GM21717 (cell line): ENCODE results near the gene ZBED5.
"Not testable (repeated sequence)": the region's sequence is repeated elsewhere in the genome, so short reads cannot be mapped to it uniquely, and the experiment has no call there.

Source experiments
- ATAC-seq: cut with Tn5 transposase; IDR thresholded peaks from one replicate; pipeline ENCODE4 v1.9.1; 2021; ENCODE audit warnings: mild to moderate bottlenecking, moderate library complexity; ENCODE audit not compliant: unreplicated experiment

Gene ZBED5

GRCh38 chr11:10857709-10858438 lies at the start of gene ZBED5:
Gene ZBED5 (minus strand): TSS chr11:10858053. CDS start chr11:10854945, 3,108 bp downstream.
- ATAC-seq: peak; percentile 90

DNA sequence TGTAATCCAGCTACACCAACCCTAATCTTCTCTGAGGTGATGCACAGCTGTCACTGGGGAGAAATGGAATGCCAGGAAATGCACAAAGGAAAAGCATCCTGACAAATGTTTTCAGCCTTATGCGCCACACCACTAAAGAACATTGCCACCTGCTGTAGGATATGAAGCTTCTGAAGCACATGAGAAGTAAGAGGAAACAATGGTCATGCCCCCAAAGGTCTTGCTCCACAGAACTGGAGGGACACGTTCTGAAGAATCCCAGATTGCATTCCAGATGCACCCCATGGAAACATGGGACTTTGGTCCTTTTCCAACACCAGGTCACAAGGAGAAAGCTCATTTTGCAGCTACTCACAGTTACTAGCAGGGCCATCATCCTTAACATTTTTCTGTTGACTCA lies 48.7 kb upstream of the ZBED5 start:
- ATAC-seq: no peak

GRCh38 chr11:10902301-10903063 lies 44.6 kb upstream of the ZBED5 start:
- no peak for ATAC-seq

- ATAC-seq: no peak
Measured at GRCh38 chr11:10900681-10901415, 43.0 kb upstream of the ZBED5 start.

- ATAC-seq: no peak
Measured at GRCh38 chr11:10899121-10899830, 41.4 kb upstream of the ZBED5 start.

DNA sequence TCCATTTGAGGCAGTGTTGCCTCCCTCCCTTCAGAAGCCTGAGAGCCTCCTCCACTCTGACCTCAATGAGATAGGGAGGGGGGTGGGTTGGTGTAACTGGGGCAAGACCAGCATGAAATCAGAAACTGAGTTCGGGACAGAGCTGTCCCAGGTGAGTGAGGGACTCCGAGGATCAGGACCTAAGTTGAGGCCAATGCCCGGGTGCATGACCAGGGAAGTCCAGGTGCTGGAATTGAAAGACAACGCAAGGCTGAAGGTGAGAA lies 40.8 kb upstream of the ZBED5 start:
- ATAC-seq: no peak

GRCh38 chr11:10898003-10898762 lies 40.3 kb upstream of the ZBED5 start:
- no peak for ATAC-seq

GRCh38 chr11:10897150-10897549 lies 39.3 kb upstream of the ZBED5 start:
- no peak for ATAC-seq

DNA sequence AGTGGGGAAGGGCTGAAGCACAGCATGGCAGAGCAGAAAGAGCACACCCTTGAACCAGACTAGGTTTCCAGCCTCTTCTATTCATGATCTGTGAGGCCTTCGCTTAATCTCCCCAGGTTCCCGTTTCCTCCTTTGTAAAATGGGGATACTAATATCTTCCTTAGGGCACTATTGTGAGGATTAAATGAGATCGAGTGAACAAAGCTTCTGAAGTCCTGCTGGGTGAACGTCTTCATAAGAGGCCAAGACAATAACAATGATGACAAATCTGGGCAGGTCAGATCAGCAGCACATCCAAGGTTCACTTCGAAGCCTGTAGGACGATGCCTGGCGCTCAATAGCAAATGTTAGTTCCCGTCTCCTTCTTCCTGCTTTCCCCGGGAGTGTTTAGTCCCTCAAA lies 38.6 kb upstream of the ZBED5 start:
- no peak for ATAC-seq

- ATAC-seq: no peak
Measured at GRCh38 chr11:10895285-10895684, 37.4 kb upstream of the ZBED5 start.

- ATAC-seq: no peak
Measured at GRCh38 chr11:10894666-10895065, 36.8 kb upstream of the ZBED5 start.

- no peak for ATAC-seq
Measured at GRCh38 chr11:10893714-10894151, 35.9 kb upstream of the ZBED5 start.

GRCh38 chr11:10892250-10892649 lies 34.4 kb upstream of the ZBED5 start:
- ATAC-seq: no peak

DNA sequence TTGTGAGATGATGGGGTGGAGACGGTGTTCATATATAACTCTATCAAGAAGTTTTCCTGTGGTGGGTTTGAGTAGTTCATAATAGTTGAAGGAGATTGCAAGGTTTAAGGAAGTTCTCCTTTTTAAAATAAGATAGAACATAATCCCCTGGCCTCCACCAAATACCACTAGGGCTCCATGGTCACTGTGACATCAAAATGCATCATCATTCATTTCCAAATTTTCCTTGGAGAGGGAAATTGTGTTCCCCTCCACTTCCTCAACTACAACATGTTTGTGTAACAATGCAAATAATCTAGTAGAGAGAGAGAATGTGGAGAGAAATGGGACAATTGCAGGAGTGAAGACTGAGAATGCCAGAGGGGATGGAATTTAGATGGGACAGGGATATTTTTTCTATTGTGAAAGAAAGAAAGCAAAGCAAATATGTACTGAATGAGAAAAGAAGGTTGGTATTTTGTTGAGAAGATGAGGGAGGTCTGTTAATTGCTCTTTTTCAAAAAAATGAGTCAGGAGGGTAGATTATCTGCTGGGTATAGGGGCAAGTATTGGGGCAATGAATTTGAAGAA lies 33.4 kb upstream of the ZBED5 start:
- ATAC-seq: no peak

- ATAC-seq: not testable (repeated sequence)
Measured at GRCh38 chr11:10890083-10890482, 32.2 kb upstream of the ZBED5 start.

GRCh38 chr11:10887307-10887706 lies 29.5 kb upstream of the ZBED5 start:
- ATAC-seq: no peak

- no peak for ATAC-seq
Measured at GRCh38 chr11:10886652-10887250, 28.9 kb upstream of the ZBED5 start.

DNA sequence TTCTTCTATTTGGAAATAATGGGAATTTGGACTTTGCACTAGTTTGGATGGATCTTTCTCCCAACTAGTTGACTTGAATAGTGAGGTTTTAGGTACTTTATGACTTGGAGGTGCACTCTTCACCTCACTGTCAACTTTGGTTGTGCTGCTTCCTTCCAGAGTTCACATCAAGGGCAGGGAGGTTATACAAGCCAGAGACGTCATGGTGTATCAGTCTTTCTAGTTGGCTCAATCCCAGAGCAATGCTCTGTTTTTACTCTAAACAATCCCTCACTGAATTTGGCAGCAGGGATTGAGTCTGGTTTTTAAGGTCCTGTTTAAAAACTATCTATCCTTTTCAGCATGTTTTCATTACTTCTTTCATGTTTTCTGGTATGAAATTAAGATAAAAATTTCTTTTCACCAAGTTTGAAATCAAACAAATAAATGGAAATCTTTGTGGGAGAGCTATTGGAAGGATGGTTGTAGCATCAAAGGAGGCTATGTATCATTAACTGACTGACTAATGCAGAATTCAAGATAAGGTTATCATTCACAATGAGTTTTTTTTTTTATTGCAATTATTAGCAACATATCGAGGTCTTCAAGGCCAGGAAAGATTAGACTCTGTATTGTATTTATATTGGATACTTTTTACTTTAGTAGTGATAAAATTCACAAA lies 28.0 kb upstream of the ZBED5 start:
- no peak for ATAC-seq

DNA sequence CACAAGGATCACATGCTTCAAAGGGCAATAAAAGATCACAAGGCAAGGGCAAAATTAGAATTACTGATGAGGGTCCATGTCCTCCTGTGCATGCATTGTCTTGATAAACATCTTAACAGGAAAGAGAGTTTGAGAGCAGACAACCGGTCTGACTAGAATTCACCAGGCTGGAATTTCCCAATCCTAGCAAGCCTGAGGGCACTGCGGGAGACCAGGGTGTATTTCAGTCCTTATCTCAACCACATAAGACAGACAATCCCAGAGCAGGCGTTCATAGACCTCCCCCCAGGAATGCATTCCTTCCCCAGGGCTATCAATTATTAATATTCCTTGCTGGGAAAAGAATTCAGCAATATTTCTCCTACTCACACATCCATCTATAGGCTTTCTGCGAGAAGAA lies 26.4 kb upstream of the ZBED5 start:
- not testable (repeated sequence) for ATAC-seq
